OCI-LY3 (cell line): ENCODE results near the gene PRDM16.

Experiments
- H2AFZ ChIP-seq: fragments of 200-600, 300-600 bp; shearing (Covaris generic); 2 replicates; pipeline ENCODE4 v1.6.0; 2014; ENCODE audit warnings: antibody characterized with exemption, low read depth, low read length
- H3K27ac ChIP-seq: fragments of 200-600, 300-600 bp; sonication (generic); 2 replicates; pipeline ENCODE4 v1.5.1; 2014; ENCODE audit warnings: mild to moderate bottlenecking, low read length, moderate library complexity, mixed read lengths
- H3K27me3 ChIP-seq: fragments of 200-600, 300-600 bp; sonication (generic); 2 replicates; pipeline ENCODE4 v1.6.1; 2014; ENCODE audit warnings: low read depth, low read length, mixed read lengths
- H3K36me3 ChIP-seq: fragments of 200-600, 300-600 bp; sonication (generic); replicated peaks from 2 replicates; pipeline ENCODE3; 2014; ENCODE audit warnings: low read depth, low read length, mixed read lengths
- H3K4me1 ChIP-seq: fragments of 300-600, 200-600 bp; sonication (generic); 2 replicates; pipeline ENCODE4 v1.6.1; 2014; ENCODE audit warnings: low read length, mixed read lengths
- H3K4me2 ChIP-seq: fragments of 200-600, 300-600 bp; sonication (generic); 2 replicates; pipeline ENCODE4 v1.6.1; 2014; ENCODE audit warnings: low read length, mixed read lengths
- H3K4me3 ChIP-seq: fragments of 300-600, 200-600 bp; sonication (generic); 2 replicates; pipeline ENCODE4 v1.5.1; 2014; ENCODE audit warnings: antibody characterized with exemption, mild to moderate bottlenecking, low read length, moderate library complexity
- H3K79me2 ChIP-seq: fragments of 300-600, 200-600 bp; shearing (Covaris generic); 2 replicates; pipeline ENCODE4 v1.6.1; 2014; ENCODE audit warnings: mild to moderate bottlenecking, low read length, mixed read lengths
- H3K9ac ChIP-seq: fragments of 300-600, 200-600 bp; shearing (Covaris generic); 2 replicates; pipeline ENCODE4 v1.6.0; 2014; ENCODE audit warnings: mild to moderate bottlenecking, low read length, moderate library complexity
- H3K9me3 ChIP-seq: fragments of 200-600, 300-600 bp; shearing (Covaris generic); 2 replicates; pipeline ENCODE4 v1.6.1; 2014; ENCODE audit warnings: low read length, mixed read lengths; ENCODE audit not compliant: insufficient read depth
- H4K20me1 ChIP-seq: fragments of 200-600, 300-600 bp; sonication (generic); 2 replicates; pipeline ENCODE4 v1.6.1; 2016; ENCODE audit warnings: low read length, mixed read lengths; ENCODE audit not compliant: insufficient read depth
- EZH2phosphoT487 ChIP-seq: fragments of 200-600 bp; shearing (Covaris generic); IDR thresholded peaks from 2 replicates; pipeline ENCODE4 v1.6.1; 2018; ENCODE audit warnings: antibody characterized with exemption, mixed run types, low read depth
- TF ChIP-seq, protein P1 (sequence below): fragments of 200-600, 300-600 bp; sonication (generic); IDR thresholded peaks from 2 replicates; pipeline ENCODE4 v1.5.1; 2014; ENCODE audit warnings: antibody characterized with exemption, low read length, low read depth

The PRDM16 gene

DNA sequence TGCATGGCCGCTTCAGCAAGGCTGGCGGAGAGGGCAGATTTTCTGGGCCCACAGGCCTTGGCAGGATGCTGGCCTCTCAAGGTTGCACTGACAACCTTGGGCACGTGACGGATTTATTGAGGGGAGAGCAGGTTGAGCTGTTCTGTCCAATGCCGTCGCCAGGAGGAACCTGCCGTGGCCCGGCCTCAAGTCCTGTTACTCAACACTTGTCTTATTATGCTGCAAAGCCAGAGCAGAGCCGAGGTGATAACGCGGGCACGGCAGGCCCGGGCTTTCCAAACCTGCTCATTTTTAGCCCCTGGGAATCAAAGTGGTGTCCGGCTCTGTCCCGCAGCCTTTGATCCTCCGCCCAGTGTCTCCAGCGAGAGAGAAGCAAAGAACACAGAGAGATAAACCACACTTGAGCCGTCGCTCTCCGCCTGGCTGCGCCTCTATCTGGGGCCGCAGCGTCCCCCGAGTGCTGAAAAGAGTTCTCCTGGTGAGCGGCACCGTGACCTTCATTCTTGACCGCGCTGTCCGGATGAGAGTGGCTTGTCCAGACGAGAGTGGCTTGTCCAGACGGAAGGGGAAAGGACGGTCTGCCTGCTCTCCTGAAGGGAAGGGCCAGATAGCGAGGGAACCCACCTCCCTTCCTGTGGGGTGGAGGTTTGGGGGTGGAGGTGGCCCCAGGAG is 223.2 kb downstream of the PRDM16 start:
- no peaks in the 10 kb centered on the region for H3K36me3 ChIP-seq
- H3K79me2 ChIP-seq: no peaks in the 10 kb centered on the region
- no peak overlapping the region for H3K4me2 ChIP-seq
- no peaks in the 10 kb centered on the region for H3K9me3 ChIP-seq
- no peaks in the 10 kb centered on the region for H4K20me1 ChIP-seq
- no peak overlapping the region for H3K9ac ChIP-seq
- H2AFZ ChIP-seq: no peak overlapping the region
- H3K27ac ChIP-seq: no peak overlapping the region
- H3K4me3 ChIP-seq: no peak overlapping the region
- H3K27me3 ChIP-seq: no peaks in the 10 kb centered on the region
- TF ChIP-seq EZH2phosphoT487: no peak
- TF ChIP-seq, protein P1, sequence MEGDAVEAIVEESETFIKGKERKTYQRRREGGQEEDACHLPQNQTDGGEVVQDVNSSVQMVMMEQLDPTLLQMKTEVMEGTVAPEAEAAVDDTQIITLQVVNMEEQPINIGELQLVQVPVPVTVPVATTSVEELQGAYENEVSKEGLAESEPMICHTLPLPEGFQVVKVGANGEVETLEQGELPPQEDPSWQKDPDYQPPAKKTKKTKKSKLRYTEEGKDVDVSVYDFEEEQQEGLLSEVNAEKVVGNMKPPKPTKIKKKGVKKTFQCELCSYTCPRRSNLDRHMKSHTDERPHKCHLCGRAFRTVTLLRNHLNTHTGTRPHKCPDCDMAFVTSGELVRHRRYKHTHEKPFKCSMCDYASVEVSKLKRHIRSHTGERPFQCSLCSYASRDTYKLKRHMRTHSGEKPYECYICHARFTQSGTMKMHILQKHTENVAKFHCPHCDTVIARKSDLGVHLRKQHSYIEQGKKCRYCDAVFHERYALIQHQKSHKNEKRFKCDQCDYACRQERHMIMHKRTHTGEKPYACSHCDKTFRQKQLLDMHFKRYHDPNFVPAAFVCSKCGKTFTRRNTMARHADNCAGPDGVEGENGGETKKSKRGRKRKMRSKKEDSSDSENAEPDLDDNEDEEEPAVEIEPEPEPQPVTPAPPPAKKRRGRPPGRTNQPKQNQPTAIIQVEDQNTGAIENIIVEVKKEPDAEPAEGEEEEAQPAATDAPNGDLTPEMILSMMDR: no peak
- no peaks in the 10 kb centered on the region for H3K4me1 ChIP-seq

DNA sequence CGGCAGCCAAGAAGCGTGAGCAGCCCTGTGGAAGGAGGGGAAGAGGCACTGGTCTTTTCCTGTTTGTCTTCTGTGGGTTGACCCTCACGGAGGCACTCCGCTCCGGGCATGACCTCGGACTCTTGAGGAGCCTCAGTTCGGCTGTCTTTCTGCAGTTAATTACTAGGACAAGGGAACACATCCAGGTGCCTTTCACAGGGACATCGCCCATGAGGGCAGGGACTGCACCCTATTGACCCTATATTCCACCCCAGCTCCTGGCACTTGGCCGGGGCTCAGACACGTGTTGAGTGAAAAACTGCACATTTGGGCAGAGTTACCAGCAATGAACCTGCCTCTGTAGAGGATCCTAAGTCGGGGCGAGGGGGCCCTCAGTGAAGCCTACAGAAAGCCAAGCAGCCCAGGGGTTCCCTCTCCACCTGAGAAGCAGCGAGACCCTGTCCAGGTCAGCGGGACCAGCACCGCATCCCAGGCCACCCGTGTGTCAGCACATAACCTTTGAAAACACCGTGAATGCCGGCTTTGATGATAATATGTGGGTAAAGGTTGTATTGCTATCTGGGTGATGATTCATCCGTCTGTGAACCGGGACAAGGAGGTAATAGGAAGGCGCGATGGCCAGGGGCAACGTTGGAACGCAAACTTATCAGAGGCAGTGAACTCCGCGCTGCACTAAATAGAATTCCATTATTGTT is 224.0 kb downstream of the PRDM16 start:
- H4K20me1 ChIP-seq: no peaks in the 10 kb centered on the region
- no peaks in the 10 kb centered on the region for H3K9me3 ChIP-seq
- H3K79me2 ChIP-seq: no peaks in the 10 kb centered on the region
- no peak overlapping the region for H3K27ac ChIP-seq
- no peak overlapping the region for H3K4me2 ChIP-seq
- no peaks in the 10 kb centered on the region for H3K4me1 ChIP-seq
- H3K27me3 ChIP-seq: no peaks in the 10 kb centered on the region
- no peak overlapping the region for H2AFZ ChIP-seq
- no peak for TF ChIP-seq EZH2phosphoT487
- TF ChIP-seq, protein P1: no peak
- no peak overlapping the region for H3K9ac ChIP-seq
- H3K36me3 ChIP-seq: no peaks in the 10 kb centered on the region
- H3K4me3 ChIP-seq: no peak overlapping the region

DNA sequence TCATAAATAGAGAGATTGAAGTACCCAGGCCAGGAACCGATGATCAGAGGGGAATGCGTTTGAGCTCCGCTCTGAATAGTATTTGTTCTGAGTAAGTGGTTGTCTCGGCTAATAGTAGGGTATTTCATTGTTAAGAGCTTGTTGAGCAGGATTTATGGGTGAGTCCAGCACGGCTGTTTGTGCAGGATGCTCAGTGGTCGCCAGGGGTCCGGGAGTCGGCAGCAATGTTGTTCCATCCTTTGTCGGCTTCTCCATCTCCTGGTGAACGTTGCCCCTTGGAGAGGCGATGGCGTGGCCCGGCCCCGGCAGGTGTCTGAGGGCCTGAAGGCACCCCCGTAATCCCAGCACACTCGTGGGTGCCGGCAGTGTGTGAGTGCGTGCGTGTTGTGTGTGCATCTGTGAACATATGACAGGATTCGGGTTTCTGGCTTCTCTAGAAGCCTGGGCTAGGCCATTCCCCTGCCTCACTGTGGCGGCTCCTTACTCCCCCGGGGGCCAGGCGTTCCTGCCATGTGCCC is 224.6 kb downstream of the PRDM16 start:
- no peak overlapping the region for H3K27ac ChIP-seq
- no peaks in the 10 kb centered on the region for H3K4me1 ChIP-seq
- no peaks in the 10 kb centered on the region for H3K36me3 ChIP-seq
- no peak overlapping the region for H2AFZ ChIP-seq
- no peak for TF ChIP-seq EZH2phosphoT487
- TF ChIP-seq, protein P1: no peak
- H3K9me3 ChIP-seq: no peaks in the 10 kb centered on the region
- no peaks in the 10 kb centered on the region for H4K20me1 ChIP-seq
- no peak overlapping the region for H3K9ac ChIP-seq
- no peak overlapping the region for H3K4me3 ChIP-seq
- no peaks in the 10 kb centered on the region for H3K79me2 ChIP-seq
- H3K4me2 ChIP-seq: no peak overlapping the region
- H3K27me3 ChIP-seq: no peaks in the 10 kb centered on the region

DNA sequence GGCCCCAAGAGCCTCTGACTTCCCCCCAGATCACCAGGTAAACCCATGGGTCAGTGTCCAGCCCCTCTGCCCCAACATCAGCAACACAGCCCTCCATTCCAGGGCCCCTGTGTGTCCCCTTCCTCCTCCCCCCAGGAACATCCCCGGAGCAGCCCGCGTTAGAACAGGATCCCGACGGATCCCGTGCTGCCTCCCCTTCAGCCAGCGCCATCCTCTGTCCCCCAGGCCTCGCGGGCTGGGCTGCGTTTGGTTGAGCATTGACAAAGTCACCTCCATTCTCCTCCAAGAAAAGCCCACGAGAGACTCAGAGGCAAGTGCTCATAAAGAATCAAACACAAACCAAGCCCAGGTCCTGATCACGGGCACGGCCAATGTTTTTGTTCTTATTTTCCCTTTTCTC is 225.4 kb downstream of the PRDM16 start:
- Histone ChIP-seq H2AFZ (no peak overlapping the region), H3K9ac (no peak overlapping the region), H3K4me3 (no peak overlapping the region), H3K9me3 (no peaks in the 10 kb centered on the region), H3K27ac (no peak overlapping the region), H3K79me2 (no peaks in the 10 kb centered on the region), H3K27me3 (no peaks in the 10 kb centered on the region), H4K20me1 (no peaks in the 10 kb centered on the region), H3K4me2 (no peak overlapping the region), H3K4me1 (no peaks in the 10 kb centered on the region), H3K36me3 (no peaks in the 10 kb centered on the region)
- TF ChIP-seq, protein P1: no peak
- TF ChIP-seq EZH2phosphoT487: no peak
